ENCODE data around the gene C3orf22. TPM values are rescaled to one million over a fixed set of nuclear protein-coding genes. Genes with fewer than 3 reads are reported as not detected.

C3orf22 gene
- total RNA-seq, 4 donors from 2014 or later = not detected

DNA sequence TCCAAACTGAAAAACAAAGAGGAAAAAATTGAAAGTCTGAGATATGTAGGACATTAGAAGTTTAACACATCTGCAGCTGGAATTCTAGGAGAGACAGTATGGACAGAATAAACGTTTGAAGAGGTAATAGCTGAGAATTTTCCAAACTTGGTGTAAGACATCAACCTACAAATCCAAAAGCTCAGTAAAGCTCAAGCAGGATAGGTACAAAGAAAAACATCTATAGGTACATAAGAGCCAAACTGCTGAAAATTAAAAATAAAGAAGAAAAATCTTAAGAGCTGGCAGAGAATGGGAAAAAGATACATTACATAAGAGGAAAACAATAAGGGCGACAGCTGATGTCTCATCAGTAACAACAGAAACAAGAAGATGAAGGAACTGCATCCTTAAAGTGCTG, 22.8 kb upstream of the C3orf22 start:
- ATAC-seq (ENCODE audit: low FRiP score) (no peak), DNase-seq (ENCODE audit: low spot score) (no peak)
- TF ChIP-seq, protein P1, sequence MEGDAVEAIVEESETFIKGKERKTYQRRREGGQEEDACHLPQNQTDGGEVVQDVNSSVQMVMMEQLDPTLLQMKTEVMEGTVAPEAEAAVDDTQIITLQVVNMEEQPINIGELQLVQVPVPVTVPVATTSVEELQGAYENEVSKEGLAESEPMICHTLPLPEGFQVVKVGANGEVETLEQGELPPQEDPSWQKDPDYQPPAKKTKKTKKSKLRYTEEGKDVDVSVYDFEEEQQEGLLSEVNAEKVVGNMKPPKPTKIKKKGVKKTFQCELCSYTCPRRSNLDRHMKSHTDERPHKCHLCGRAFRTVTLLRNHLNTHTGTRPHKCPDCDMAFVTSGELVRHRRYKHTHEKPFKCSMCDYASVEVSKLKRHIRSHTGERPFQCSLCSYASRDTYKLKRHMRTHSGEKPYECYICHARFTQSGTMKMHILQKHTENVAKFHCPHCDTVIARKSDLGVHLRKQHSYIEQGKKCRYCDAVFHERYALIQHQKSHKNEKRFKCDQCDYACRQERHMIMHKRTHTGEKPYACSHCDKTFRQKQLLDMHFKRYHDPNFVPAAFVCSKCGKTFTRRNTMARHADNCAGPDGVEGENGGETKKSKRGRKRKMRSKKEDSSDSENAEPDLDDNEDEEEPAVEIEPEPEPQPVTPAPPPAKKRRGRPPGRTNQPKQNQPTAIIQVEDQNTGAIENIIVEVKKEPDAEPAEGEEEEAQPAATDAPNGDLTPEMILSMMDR (IDR thresholded peaks at IDR 0.05) = no peak

DNA sequence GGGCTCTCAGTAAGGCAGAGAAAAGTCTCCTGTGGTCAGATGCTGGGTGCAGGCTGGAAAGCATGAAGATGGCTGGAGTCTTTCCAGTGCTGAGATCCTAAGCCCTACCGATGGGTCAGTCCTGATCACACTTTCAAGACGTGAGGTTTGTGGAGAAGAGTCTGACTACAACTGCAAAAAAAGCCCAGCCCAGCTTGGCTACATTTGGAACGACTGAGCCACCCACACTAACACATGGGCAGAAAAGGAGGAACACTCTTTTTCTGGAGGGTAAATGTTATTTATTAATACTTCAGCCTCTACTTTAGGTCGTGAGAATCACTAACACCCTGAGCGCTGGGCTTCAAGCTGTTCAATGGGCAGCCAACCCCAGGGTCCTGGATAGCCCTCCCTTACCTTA, 22.0 kb upstream of the C3orf22 start:
- TF ChIP-seq, protein P1 (IDR thresholded peaks at IDR 0.05) = no peak
- ATAC-seq (ENCODE audit: low FRiP score) (no peak), DNase-seq (ENCODE audit: low spot score) (no peak)

DNA sequence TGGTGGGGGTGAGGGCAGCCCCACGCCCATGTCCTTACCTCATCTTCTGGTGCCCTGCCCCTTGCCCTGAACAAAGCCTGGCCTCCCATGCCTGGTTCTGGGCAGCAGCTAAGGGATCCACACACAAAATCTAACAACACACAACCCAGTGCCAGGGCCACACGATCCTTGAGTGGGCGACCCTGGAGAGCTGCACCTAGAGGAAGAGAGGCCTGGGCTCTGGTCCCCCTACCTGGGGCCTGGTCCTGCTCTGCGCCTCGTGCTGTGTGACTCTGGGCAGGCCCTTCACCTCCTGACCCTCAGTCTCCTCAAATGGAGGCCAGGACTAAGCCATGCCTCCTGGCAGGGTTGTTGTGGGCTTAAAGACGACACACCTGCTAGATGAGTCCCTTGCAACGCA, 20.0 kb upstream of the C3orf22 start:
- TF ChIP-seq, protein P1 (IDR thresholded peaks at IDR 0.05) = no peak
- ATAC-seq (ENCODE audit: low FRiP score) (no peak), DNase-seq (ENCODE audit: low spot score) (no peak)

DNA sequence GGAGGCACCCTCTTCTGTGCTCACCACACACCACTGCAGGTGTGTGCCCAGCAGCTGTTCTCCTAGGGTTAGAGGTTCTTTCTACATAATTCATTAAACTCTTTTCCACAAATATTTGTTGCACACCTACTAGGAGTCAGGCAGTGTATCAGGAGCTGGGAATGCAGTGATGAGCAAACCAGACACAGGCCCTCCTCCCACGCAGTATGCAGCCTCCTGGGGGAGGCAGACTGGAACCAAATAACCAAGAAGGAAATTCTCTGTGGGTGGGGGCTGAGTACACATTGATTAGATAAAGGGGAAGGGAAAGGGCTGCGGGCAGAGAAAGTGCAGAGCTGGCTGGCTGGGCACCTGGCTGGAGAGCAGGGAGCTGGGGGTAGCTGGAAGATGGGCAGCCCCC, 18.5 kb upstream of the C3orf22 start:
- TF ChIP-seq, protein P1 (IDR thresholded peaks at IDR 0.05) = no peak
- ATAC-seq (ENCODE audit: low FRiP score) (no peak), DNase-seq (ENCODE audit: low spot score) (no peak)

DNA sequence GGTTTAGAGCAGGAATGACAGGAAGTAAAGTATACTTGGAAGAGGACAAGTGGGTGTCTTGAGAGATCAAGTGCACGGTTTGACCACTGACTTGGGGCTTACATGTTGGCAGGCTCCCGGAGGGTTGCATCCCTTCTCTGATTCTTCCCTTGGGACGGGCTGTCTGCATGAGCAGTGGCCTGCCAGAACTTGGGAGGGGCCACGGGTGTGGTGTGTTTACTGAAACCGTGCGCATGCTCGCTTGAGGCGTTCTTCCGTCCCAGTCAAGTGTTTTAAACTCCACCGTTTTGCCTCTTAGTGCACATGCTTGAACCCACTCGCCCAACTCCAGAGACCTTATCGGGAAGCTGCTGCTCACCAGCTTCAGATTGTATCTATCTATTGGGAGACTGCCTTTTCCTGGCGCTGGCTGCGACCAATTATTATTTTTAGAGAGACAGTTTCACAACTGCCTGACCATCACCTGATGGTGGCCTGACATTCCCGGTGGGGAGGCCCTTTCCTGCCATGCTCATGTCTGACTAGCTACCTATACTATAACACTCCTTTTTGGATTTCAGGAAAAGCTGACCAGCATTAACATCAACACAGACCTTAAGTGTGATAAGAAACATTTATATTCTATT, 14.9 kb upstream of the C3orf22 start:
- TF ChIP-seq, protein P1 (IDR thresholded peaks at IDR 0.05) = no peak
- no peak for DNase-seq (ENCODE audit: low spot score)
- no peak for ATAC-seq (ENCODE audit: low FRiP score)

DNA sequence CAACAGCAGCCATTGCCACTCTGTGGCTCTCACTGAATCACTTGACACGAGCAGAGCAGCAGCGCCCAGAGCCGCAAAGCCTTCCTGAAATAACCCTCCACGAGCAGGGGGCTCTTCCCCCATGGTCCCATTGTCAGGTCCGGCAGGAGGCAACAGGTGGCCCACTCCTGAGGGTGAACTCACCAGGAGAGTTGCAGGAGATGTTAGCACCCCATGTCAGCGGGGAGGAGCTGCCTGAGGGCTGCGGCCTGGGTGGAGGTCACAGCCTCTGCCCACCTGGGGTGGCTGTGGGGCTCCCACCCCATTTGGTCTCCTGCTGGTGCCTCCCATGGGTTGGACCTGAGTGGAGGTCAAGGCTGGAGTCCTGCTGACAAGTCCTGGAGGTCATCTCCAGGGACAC, 12.3 kb upstream of the C3orf22 start:
- ATAC-seq (ENCODE audit: low FRiP score) = no peak
- TF ChIP-seq, protein P1 (IDR thresholded peaks at IDR 0.05) = no peak
- DNase-seq (ENCODE audit: low spot score) = no peak

DNA sequence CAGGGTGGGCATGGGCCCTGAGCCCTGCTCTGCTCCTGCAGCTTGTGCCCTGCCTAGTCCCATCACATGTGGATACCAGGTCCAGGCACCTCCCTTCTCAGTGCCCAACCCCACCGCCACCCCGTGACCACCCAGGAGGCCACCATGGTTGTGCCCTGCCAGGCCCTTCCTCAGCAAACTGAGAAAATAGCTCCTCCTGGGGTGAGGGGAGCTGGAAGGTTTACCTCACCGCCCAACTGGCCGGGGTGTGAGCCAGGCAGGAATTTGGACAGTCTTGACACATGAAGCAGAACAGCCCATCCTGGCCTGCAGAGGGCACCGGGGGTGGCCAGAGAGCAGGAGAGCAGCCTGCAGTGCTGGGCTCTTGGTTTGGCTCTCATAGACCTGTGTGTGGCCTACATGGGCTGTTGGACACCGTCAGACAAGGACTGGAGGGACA, 11.4 kb upstream of the C3orf22 start:
- ATAC-seq (ENCODE audit: low FRiP score) = no peak
- DNase-seq (ENCODE audit: low spot score) = no peak
- TF ChIP-seq, protein P1 (IDR thresholded peaks at IDR 0.05) = no peak
